Stimulated activated CD8-positive, alpha-beta memory T cell treated with anti-CD3 and anti-CD28 coated beads, Interleukin-15, amount 100 ng/mL, for 1 hour (primary cell): ENCODE measurements around the gene APOA4.

ENCODE experiments used
- DNase-seq: peaks from one replicate; pipeline ENCODE4 v3.0.0-alpha.2; 2020; ENCODE audit warnings: low read depth

The APOA4 gene

DNA sequence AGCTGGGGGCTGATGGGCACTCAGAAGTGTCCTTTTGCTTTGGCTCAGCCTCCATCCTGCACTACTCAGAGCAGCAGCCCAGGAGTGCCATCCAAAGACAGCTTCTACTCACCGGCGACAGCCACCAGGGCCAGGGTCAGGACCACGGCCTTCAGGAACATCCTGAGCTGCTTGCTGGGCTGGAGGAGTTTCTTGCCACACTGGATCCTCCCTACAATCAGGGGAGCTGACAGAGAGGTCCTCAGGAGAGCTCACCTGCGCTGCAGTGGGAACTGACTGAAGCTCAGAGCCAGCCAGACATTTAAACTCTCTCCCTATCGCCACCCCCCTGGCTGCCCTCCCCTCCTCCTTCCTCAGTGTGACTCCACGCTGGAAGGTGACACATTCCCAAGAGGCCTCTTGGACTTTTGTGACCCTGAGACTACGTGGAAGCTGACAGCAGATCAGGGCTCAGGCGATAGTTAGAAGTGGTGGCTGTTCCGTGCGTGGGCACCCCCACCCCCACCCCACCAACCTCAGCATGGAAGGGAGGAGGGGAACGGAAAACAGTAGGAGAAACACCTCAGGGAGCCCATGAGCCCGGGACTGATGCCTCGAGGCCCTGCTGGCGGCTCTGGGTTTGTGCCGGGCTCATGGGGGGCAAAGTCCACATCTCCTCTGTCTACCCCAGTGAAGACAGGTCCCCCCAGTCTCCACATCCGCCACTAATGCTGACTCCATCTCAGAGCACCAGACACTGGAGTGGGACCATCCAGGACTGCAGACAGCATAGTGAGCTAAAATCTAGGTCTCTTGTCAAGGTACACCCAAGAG, at the start of gene APOA4:
Gene APOA4, minus strand, starts transcription at position 274 of the 813 bp plus-strand sequence. Its CDS starts 113 bp downstream, at position 161.
- no peak for DNase-seq

GRCh38 chr11:116871248-116871647, 48.1 kb upstream of the APOA4 start:
- DNase-seq, result no peak

GRCh38 chr11:116870054-116870453, 47.0 kb upstream of the APOA4 start:
- no peak for DNase-seq

- DNase-seq, result no peak
Observed at GRCh38 chr11:116869610-116870009, 46.5 kb upstream of the APOA4 start.

- DNase-seq, result no peak
Observed at GRCh38 chr11:116868066-116868465, 45.0 kb upstream of the APOA4 start.

DNA sequence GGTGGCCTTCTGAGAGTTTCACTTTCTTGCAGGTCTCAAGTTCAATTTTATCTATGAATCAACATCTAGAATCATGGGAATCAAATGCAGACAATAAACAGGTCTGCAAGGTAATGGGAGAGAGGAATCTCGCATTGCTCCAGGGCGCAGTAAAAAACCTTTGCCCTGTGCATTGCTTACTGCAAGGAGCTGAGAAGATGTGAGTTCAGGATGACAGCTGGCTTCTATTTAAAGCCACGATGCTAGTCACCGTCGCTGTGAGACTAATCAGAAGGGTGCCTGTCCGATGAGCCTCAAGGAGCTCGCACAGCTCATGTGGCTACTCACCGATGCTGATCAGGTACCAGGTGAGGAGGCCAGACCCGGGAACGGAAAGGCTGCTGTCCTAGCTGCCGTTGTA, 44.5 kb upstream of the APOA4 start:
- no peak for DNase-seq

DNA sequence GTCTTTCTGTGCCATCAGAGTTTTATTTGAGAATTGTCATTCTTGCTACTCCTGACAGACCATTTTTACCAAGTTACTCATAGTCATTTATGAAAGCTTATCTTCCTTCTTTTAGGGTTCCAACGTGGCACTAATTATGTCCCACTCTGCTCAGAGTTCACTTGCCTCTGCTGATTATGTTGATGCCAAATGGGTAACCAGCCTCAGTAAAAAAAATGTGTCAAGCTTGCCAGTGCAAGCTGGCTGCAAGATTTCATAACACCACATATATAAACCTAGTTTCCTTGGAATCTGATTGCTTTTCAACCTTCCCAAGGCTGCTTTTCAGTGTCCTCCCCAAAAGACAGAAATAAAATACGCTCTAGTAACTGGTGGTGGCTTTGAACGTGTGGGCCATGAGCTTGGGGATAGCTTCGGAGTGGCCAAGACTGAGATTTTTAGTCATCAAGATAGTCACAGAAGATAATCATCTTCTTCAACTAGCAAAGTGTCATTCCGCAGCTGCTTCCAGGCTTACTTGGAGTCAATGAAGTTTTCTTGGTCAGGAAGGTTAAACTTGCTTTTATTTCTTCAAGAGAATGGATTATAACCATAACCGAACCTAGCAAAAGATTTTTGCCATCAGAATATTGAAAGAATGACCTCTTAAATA, 43.8 kb upstream of the APOA4 start:
- DNase-seq, result no peak

DNA sequence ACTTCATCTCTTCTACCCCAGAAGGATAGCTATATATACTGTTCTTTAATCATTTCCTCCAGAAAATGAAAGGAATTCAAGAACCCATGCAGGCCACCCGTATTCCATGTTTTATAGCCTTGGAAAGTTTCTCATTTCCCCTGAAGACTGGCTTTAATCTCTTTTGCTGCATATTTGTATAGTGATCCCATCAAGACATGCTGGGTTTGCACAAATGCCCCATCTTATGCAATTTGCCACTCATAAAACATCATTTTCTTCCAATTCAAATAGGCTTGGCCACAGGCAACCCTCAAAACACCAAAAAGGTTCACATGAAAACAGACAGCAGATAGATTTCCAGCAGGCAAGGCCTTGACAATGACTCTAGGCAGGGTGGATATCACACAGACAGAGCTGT, 42.6 kb upstream of the APOA4 start:
- DNase-seq, result no peak

GRCh38 chr11:116864531-116864930, 41.4 kb upstream of the APOA4 start:
- no peak for DNase-seq

DNA sequence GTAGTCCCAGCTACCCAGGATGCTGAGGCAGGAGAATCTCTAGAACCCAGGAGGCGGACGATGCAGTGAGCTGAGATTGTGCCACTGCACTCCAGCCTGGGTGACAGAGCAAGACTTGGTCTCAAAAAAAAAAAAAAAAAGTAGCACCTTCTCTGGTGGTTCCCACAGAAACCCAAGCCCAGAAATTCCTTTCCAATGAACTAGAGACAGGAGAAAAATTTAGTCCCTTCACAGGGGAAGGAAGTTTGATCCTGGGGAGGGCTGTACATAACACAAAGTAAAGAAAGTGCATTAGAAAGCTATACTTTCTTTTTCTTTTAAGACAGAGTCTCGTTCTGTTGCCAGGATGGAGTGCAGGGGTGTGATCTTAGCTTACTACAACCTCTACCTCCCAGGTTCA, 39.8 kb upstream of the APOA4 start:
- no peak for DNase-seq

GRCh38 chr11:116862185-116862584, 39.1 kb upstream of the APOA4 start:
- DNase-seq, result no peak

DNA sequence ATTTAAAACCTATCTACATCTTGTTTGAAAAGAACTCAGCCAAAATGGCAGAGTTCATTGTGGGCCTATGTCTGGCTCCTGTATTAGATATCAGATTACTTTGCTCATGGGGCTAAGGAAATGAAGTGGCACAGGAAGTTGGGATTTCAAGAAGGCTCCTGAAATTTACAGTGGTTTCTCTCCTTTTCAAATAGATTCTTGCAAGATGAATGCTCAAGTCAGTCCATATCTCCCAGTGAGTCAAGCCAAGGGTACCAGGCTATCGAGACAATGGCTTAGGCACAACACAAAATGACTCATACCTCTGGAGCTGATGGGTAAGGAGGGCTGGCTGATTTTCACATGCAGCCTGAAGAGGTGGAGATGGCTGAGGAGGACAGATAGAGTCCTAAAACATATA, 38.4 kb upstream of the APOA4 start:
- DNase-seq, result no peak

DNA sequence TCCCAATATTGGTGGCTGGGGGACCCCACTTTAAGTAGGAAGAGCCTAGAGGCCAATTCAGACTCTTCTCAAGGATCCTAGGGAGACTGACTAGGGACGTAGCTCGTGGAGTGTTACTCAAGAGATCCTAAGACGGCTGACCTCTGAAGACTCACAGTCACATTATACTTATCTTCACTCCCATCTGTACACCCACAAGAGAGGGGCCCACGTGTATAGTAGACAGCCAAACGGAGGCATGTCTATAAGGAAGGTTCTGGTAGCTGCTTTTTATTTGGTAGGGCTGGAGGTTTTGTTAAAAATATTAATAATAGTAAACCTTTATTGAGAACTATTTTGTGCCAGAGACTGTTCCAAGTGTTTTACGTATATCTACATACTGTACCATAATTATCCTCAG, 37.2 kb upstream of the APOA4 start:
- DNase-seq, result no peak

- DNase-seq, result no peak
Observed at GRCh38 chr11:116859175-116859574, 36.1 kb upstream of the APOA4 start.

- no peak for DNase-seq
Observed at GRCh38 chr11:116857936-116858335, 34.8 kb upstream of the APOA4 start.

DNA sequence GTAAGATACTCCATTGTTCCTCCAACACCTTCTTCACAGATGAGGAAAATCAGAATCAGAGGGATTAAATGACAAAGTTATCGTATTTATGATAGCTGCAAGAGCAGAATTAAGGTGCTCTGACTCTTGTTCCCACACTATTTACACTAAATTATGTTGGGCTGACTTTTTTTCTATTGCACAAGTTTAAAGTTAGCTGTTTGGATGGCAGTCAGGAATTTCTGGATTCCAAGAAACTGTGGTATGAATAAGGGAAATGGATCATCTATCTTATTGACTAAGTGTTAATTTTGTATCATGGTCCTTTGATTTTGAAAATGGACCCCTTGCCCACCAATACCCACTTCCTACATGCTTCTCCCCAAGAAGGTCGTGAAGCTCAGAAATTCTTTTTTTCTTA, 34.2 kb upstream of the APOA4 start:
- no peak for DNase-seq

DNA sequence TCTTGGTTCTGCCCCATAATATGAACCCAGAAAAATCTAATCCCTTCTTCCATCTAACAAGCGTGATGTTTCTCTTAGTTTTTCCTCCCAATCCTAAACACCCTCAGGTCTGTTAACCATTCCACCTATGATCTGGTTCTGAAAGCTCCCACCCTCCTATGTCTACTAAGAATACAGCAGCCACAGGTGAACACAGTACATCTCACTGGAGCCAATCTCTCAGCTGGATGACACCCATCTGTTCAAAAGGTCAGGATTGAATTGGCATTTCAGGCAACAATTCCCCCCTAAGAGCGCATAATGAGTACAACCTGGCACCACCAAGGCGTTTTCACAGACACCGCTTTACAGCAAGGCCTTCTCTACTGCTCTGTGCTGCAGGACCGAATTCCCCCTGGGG, 33.3 kb upstream of the APOA4 start:
- DNase-seq, result no peak

DNA sequence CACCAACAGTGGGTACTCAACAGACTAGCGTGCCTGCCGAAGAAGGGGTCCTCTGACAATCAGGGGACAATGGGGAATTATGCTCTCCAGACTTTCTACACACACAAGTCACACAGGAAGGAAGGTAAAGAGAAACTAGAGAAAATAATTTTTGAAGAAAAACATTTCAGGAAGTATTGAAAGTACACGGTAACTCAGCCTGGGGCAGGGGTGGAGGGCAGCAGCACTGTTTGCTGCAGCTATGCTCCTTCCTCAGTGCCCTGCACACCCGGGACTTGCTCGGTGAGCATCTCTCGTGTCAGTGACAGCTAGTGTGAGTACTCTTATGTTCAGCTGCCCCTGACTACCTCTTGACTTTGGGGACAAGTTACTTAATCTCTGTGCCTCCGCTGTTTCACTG, 32.3 kb upstream of the APOA4 start:
- no peak for DNase-seq

DNA sequence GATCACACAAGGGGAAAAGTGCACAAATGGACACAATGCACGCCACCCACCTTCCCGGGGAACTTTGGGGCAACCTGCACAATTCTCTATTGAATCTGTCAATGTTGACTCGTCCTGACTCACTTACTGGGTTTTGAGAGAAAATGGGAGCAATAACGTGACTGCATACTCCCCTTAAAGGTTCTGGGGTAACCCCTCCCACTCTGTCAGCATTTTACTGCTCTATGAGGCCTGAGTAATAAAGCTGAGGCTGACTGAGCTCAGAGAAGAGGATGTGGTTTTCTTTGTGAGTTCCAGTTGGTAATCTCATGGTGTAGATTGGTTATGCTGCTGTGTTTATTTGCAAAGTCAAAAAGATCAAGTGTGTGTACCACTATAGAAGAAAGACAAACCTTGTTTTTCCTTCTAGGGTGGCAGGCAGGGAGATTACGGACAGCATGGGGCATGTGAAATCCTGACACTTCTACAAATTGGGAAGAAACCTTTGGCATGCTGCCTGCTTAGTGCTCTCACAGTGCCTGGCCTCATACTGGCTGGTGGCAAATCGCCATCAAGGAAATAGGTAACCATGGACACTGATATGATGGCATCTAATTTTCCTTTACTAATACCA, 30.5 kb upstream of the APOA4 start:
- DNase-seq, result peak; percentile 12

GRCh38 chr11:116852261-116853031, 29.3 kb upstream of the APOA4 start:
- no peak for DNase-seq

- no peak for DNase-seq
Observed at GRCh38 chr11:116851626-116852025, 28.5 kb upstream of the APOA4 start.

GRCh38 chr11:116849486-116849885, 26.4 kb upstream of the APOA4 start:
- DNase-seq, result no peak

GRCh38 chr11:116849060-116849459, 26.0 kb upstream of the APOA4 start:
- no peak for DNase-seq
